ENCODE results near the gene ASS1.

ASS1 gene

GRCh38 chr9:130527651-130528310, 83.0 kb downstream of the ASS1 start:
- no peak overlapping the region for H3K27ac ChIP-seq
- H3K9me3 ChIP-seq, result no peaks in the 10 kb centered on the region
- no peaks in the 10 kb centered on the region for H3K36me3 ChIP-seq
- H3K4me3 ChIP-seq (ENCODE audit: low read depth in 1 of 2, low read length in 1 of 2), result no peak overlapping the region
- TF ChIP-seq CTCF (IDR thresholded peaks at IDR 0.05), result no peak
- peaks cover 20% of the 10 kb centered on the region for H3K27me3 ChIP-seq
- H3K4me1 ChIP-seq (ENCODE audit: control insufficient read depth in 1 of 2, insufficient read depth in 1 of 2, low read depth in 1 of 2, low read length in 1 of 2), result no peaks in the 10 kb centered on the region

- peaks cover 24% of the 10 kb centered on the region for H3K27me3 ChIP-seq
- TF ChIP-seq CTCF (IDR thresholded peaks at IDR 0.05), result no peak
These were observed 83.9 kb downstream of the ASS1 start for GRCh38 chr9:130528674-130529073.

GRCh38 chr9:130530938-130531337, 86.2 kb downstream of the ASS1 start:
- H3K27me3 ChIP-seq, result peaks cover 47% of the 10 kb centered on the region

More at GRCh38 chr9:130528674-130529073, 83.9 kb downstream of the ASS1 start:
- no peak overlapping the region for H3K27ac ChIP-seq
- no peaks in the 10 kb centered on the region for H3K36me3 ChIP-seq
- no peak overlapping the region for H3K4me3 ChIP-seq (ENCODE audit: low read depth in 1 of 2, low read length in 1 of 2)
- H3K4me1 ChIP-seq (ENCODE audit: control insufficient read depth in 1 of 2, insufficient read depth in 1 of 2, low read depth in 1 of 2, low read length in 1 of 2), result no peaks in the 10 kb centered on the region
- H3K9me3 ChIP-seq, result no peaks in the 10 kb centered on the region

GRCh38 chr9:130531670-130532069, 86.9 kb downstream of the ASS1 start:
- no peak overlapping the region for H3K4me3 ChIP-seq (ENCODE audit: low read depth in 1 of 2, low read length in 1 of 2)
- no peaks in the 10 kb centered on the region for H3K9me3 ChIP-seq
- H3K36me3 ChIP-seq, result no peaks in the 10 kb centered on the region
- H3K27ac ChIP-seq, result no peak overlapping the region
- peaks cover 54% of the 10 kb centered on the region for H3K27me3 ChIP-seq
- TF ChIP-seq CTCF (IDR thresholded peaks at IDR 0.05), result no peak
- H3K4me1 ChIP-seq (ENCODE audit: control insufficient read depth in 1 of 2, insufficient read depth in 1 of 2, low read depth in 1 of 2, low read length in 1 of 2), result no peaks in the 10 kb centered on the region

More at GRCh38 chr9:130530938-130531337, 86.2 kb downstream of the ASS1 start:
- Histone ChIP-seq H3K9me3 (no peaks in the 10 kb centered on the region), H3K4me3 (ENCODE audit: low read depth in 1 of 2, low read length in 1 of 2) (no peak overlapping the region), H3K36me3 (no peaks in the 10 kb centered on the region), H3K4me1 (ENCODE audit: control insufficient read depth in 1 of 2, insufficient read depth in 1 of 2, low read depth in 1 of 2, low read length in 1 of 2) (no peaks in the 10 kb centered on the region), H3K27ac (no peak overlapping the region)
- TF ChIP-seq CTCF (IDR thresholded peaks at IDR 0.05), result no peak

GRCh38 chr9:130532426-130533080, 87.8 kb downstream of the ASS1 start:
- Histone ChIP-seq H3K9me3 (no peaks in the 10 kb centered on the region), H3K27me3 (peaks cover 63% of the 10 kb centered on the region), H3K36me3 (no peaks in the 10 kb centered on the region), H3K4me3 (ENCODE audit: low read depth in 1 of 2, low read length in 1 of 2) (no peak overlapping the region), H3K4me1 (ENCODE audit: control insufficient read depth in 1 of 2, insufficient read depth in 1 of 2, low read depth in 1 of 2, low read length in 1 of 2) (no peaks in the 10 kb centered on the region), H3K27ac (no peak overlapping the region)
- TF ChIP-seq CTCF (IDR thresholded peaks at IDR 0.05), result no peak
